Neural progenitor cell (in vitro differentiated cells): ENCODE results near the gene CA5A. TPM values are rescaled to one million over a fixed set of nuclear protein-coding genes. Genes with fewer than 3 reads are reported as not detected.

Source experiments
- DNase-seq: peaks from one replicate; pipeline ENCODE4 v3.0.0-alpha.2; 2016; ENCODE audit warnings: low spot score
- H2AFZ ChIP-seq: fragments of 200-600 bp; sonication (generic); replicated peaks from 2 replicates; pipeline ENCODE4 v1.6.1; 2016; ENCODE audit warnings: antibody characterized with exemption
- H3F3A ChIP-seq: fragments of 200-600 bp; sonication (generic); 2 replicates; pipeline ENCODE4 v1.6.1; 2016; ENCODE audit warnings: antibody characterized with exemption, low read depth
- H3K27ac ChIP-seq: fragments of 200-600 bp; sonication (generic); 2 replicates; pipeline ENCODE4 v1.5.1; 2016; ENCODE audit warnings: mild to moderate bottlenecking
- H3K27me3 ChIP-seq: fragments of 200-600 bp; sonication (generic); 2 replicates; pipeline ENCODE4 v1.6.1; 2016; ENCODE audit warnings: mild to moderate bottlenecking, moderate library complexity
- H3K36me3 ChIP-seq: fragments of 200-600 bp; sonication (generic); 2 replicates; pipeline ENCODE4 v1.5.1; 2016
- H3K4me1 ChIP-seq: fragments of 200-600 bp; sonication (generic); 2 replicates; pipeline ENCODE4 v1.6.1; 2016; ENCODE audit warnings: mixed run types
- H3K4me2 ChIP-seq: fragments of 200-600 bp; sonication (generic); 2 replicates; pipeline ENCODE4 v1.6.1; 2016
- H3K4me3 ChIP-seq: fragments of 200-600 bp; sonication (generic); 2 replicates; pipeline ENCODE4 v1.5.1; 2016
- H3K79me2 ChIP-seq: fragments of 200-600 bp; sonication (generic); 2 replicates; pipeline ENCODE4 v1.6.1; 2016; ENCODE audit warnings: low read depth
- H3K9ac ChIP-seq: fragments of 200-600 bp; sonication (generic); 2 replicates; pipeline ENCODE4 v1.6.1; 2016
- H3K9me3 ChIP-seq: fragments of 200-600 bp; sonication (generic); 2 replicates; pipeline ENCODE4 v1.5.1; 2016; ENCODE audit warnings: low read depth
- H4K20me1 ChIP-seq: fragments of 200-600 bp; sonication (generic); 2 replicates; pipeline ENCODE4 v1.6.1; 2016; ENCODE audit warnings: low read depth
- H3K27ac Mint-ChIP-seq: 3 replicates; pipeline ENCODE4 v1.8.0; 2021; ENCODE audit warnings: mixed read lengths
- H3K27me3 Mint-ChIP-seq: 2 replicates; pipeline ENCODE4 v1.8.0; 2022; ENCODE audit warnings: low read depth, mild to moderate bottlenecking, inconsistent platforms, moderate library complexity, mixed read lengths; ENCODE audit not compliant: insufficient read depth
- H3K36me3 Mint-ChIP-seq: 3 replicates; pipeline ENCODE4 v1.8.0; 2021; ENCODE audit warnings: mixed read lengths
- H3K4me1 Mint-ChIP-seq: 3 replicates; pipeline ENCODE4 v1.8.0; 2021; ENCODE audit warnings: mixed read lengths
- H3K4me3 Mint-ChIP-seq: 3 replicates; pipeline ENCODE4 v1.8.0; 2021; ENCODE audit warnings: mild to moderate bottlenecking, moderate library complexity, mixed read lengths
- H3K9me3 Mint-ChIP-seq: 3 replicates; pipeline ENCODE4 v1.8.0; 2020; ENCODE audit warnings: mixed read lengths
- EZH2 ChIP-seq: fragments of 200-600 bp; sonication (generic); IDR thresholded peaks from 2 replicates; pipeline ENCODE4 v1.6.1; 2017; ENCODE audit warnings: antibody characterized with exemption, mild to moderate bottlenecking, moderate library complexity
- EZH2phosphoT487 ChIP-seq: fragments of 200-600 bp; sonication (generic); IDR thresholded peaks from 2 replicates; pipeline ENCODE4 v1.6.1; 2017; ENCODE audit warnings: antibody characterized with exemption
- total RNA-seq: library from RNA; depleted of rRNA; stranded (reverse); fragments of >200 nt; gene quantifications from 2 replicates; pipeline ENCODE4 v1.2.3, GENCODE V29; 2015; ENCODE audit warnings: low replicate concordance
- TF ChIP-seq, protein P1 (sequence below): fragments of 200-600 bp; sonication (generic); IDR thresholded peaks from 2 replicates; pipeline ENCODE4 v1.5.1; 2017; ENCODE audit warnings: antibody characterized with exemption, mild to moderate bottlenecking

CA5A gene
- total RNA-seq, 1 donor from 2014 or later: not detected

DNA sequence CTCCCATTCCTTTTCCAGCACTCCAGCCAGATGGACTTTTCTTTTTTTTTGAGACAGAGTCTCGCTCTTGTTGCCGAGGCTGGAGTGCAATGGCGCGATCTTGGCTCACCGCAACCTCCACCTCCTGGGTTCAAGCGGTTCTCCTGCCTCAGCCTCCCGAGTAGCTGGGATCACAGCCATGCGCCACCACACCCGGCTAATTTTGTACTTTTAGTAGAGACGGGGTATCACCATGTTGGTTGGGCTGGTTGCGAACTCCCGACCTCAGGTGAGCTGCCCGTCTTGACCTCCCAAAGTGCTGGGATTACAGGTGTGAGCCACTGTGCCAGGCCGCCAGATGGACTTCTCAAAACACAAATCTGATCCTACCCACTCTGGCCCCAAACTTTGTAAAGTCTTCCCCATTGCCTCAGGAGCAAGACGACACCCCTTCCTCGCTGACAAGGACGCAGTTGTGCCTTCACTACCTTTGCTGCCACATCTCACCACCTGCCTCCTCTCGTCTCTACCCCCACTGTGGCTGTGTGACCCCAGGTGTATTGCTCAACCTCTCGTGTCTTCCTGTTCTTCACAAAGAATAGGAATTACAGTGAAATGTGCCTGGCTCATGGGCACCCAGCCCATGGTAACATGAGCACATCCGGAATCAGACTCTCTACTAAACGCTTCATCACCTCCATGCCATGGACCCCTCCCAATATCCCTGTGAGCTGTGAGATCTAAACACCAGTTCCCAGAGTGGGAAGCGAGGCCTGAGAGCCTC, 11.2 kb upstream of the CA5A start:
- H3K27ac Mint-ChIP-seq: no peak overlapping the region
- Histone ChIP-seq H3K36me3 (no peaks in the 10 kb centered on the region), H2AFZ (no peak overlapping the region), H4K20me1 (peaks cover 7% of the 10 kb centered on the region), H3F3A (peaks cover 8% of the 10 kb centered on the region), H3K27ac (no peak overlapping the region), H3K4me1 (peaks cover 11% of the 10 kb centered on the region), H3K9ac (no peak overlapping the region), H3K4me2 (no peak overlapping the region), H3K4me3 (no peak overlapping the region), H3K9me3 (no peaks in the 10 kb centered on the region), H3K79me2 (peaks cover 10% of the 10 kb centered on the region), H3K27me3 (no peaks in the 10 kb centered on the region)
- H3K4me3 Mint-ChIP-seq: no peak overlapping the region
- no peaks in the 10 kb centered on the region for H3K9me3 Mint-ChIP-seq
- H3K27me3 Mint-ChIP-seq: peaks cover 3% of the 10 kb centered on the region
- H3K4me1 Mint-ChIP-seq: peaks cover 6% of the 10 kb centered on the region
- no peak for TF ChIP-seq EZH2phosphoT487
- TF ChIP-seq, protein P1, sequence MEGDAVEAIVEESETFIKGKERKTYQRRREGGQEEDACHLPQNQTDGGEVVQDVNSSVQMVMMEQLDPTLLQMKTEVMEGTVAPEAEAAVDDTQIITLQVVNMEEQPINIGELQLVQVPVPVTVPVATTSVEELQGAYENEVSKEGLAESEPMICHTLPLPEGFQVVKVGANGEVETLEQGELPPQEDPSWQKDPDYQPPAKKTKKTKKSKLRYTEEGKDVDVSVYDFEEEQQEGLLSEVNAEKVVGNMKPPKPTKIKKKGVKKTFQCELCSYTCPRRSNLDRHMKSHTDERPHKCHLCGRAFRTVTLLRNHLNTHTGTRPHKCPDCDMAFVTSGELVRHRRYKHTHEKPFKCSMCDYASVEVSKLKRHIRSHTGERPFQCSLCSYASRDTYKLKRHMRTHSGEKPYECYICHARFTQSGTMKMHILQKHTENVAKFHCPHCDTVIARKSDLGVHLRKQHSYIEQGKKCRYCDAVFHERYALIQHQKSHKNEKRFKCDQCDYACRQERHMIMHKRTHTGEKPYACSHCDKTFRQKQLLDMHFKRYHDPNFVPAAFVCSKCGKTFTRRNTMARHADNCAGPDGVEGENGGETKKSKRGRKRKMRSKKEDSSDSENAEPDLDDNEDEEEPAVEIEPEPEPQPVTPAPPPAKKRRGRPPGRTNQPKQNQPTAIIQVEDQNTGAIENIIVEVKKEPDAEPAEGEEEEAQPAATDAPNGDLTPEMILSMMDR: no peak
- TF ChIP-seq EZH2: no peak
- DNase-seq: no peak
- no peaks in the 10 kb centered on the region for H3K36me3 Mint-ChIP-seq

DNA sequence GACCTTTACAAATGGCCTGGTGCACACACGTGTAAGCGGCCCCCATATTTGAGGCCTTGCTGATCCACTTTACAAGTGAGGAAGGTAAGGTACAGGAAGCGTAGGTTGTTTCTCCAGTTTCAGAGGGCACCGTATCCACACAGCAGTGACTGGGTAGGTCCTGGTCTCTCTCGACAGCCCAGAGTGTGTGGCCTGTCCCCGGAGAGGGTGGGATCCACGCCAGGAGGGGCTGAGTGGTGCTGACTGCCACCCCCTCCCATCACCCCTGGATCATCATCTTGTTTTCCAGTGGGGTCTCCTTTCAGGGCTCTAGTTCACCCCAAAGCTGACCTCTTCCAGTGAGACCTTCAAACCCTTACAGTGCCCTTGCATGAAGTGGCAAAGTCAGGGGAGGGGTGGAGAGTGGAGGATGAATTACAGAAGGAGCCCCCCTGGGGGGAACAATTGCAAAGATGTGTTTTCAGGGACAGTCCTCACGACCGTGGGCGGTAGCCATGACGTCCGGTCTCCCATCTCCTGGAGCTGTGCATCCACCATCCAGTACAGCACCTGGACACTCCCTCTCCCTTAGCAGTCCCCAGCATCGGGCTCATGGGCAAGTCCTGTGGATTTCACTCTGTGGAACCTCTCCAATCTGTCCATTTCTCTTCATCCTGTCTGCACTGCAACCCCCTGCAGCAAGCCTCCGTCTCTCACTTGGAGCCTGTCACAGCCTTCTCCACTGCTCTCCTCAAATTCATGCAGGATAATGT, 10.4 kb upstream of the CA5A start:
- H3K4me3 Mint-ChIP-seq: no peak overlapping the region
- H3K27me3 Mint-ChIP-seq: peaks cover 3% of the 10 kb centered on the region

DNA sequence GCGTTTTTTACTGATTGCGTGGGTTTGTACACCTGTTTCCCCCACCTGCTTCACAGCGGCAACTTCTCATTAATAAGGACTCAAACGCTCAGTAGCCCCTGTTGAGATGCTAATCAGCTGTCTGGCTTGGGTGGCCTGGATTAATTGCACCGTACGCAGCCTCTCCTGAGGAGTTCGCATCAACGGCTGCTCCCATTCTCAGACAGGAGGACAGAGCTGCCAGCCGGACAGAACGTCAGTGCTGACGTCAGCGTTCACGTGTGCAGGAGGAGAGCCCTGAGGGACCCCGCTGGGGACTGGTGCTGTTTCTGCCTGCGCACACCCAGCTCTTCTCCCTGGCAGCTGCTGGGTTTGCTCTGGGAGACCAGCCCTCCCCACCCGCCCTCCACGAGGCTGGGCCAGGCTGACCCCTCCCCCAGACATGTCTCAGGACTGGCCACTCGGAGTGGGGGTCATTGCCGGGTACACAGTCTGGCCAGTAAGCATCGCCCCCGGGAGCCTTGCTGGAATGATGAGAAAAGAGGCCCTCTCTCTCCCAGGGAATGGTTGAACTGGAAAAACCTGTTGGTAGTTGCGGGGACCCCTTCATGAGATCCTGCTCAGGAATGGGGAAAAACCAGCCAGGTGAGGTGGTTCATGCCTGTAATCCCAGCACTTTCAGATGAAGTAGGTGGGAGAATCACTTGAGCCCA, 9.2 kb upstream of the CA5A start:
- Histone ChIP-seq H3K4me2 (peak overlapping the region; percentile 33), H3K27me3 (no peaks in the 10 kb centered on the region), H3K9ac (no peak overlapping the region), H4K20me1 (no peaks in the 10 kb centered on the region), H2AFZ (peak overlapping the region; percentile 59), H3K4me3 (peak overlapping the region; percentile 0), H3F3A (no peaks in the 10 kb centered on the region), H3K36me3 (no peaks in the 10 kb centered on the region), H3K27ac (no peak overlapping the region), H3K4me1 (peaks cover 7% of the 10 kb centered on the region), H3K79me2 (no peaks in the 10 kb centered on the region), H3K9me3 (no peaks in the 10 kb centered on the region)
- Mint-ChIP-seq H3K4me1 (no peaks in the 10 kb centered on the region), H3K27me3 (peaks cover 3% of the 10 kb centered on the region), H3K27ac (no peak overlapping the region), H3K9me3 (no peaks in the 10 kb centered on the region), H3K4me3 (no peak overlapping the region), H3K36me3 (no peaks in the 10 kb centered on the region)
- TF ChIP-seq, protein P1: no peak
- TF ChIP-seq EZH2phosphoT487 (no peak), EZH2 (no peak)
- peak; percentile 46 for DNase-seq

More for the DNA sequence above, 10.4 kb upstream of the CA5A start:
- Mint-ChIP-seq H3K4me1 (no peaks in the 10 kb centered on the region), H3K27ac (no peak overlapping the region), H3K9me3 (no peaks in the 10 kb centered on the region), H3K36me3 (no peaks in the 10 kb centered on the region)
- Histone ChIP-seq H3K27me3 (no peaks in the 10 kb centered on the region), H3K36me3 (no peaks in the 10 kb centered on the region), H3K4me2 (no peak overlapping the region), H3K9me3 (no peaks in the 10 kb centered on the region), H3F3A (peaks cover 2% of the 10 kb centered on the region), H3K4me3 (no peak overlapping the region), H4K20me1 (no peaks in the 10 kb centered on the region), H3K4me1 (peaks cover 7% of the 10 kb centered on the region), H3K9ac (no peak overlapping the region), H3K27ac (no peak overlapping the region), H2AFZ (no peak overlapping the region), H3K79me2 (peaks cover 2% of the 10 kb centered on the region)
- TF ChIP-seq EZH2phosphoT487: no peak
- no peak for DNase-seq
